H9 (cell line): ENCODE measurements around the gene GSC2. TPM values are rescaled to one million over a fixed set of nuclear protein-coding genes. Genes with fewer than 3 reads are reported as not detected.

ENCODE experiments used
- DNase-seq: peaks from one replicate; pipeline ENCODE4 v3.0.0-alpha.2; 2017
- H2AFZ ChIP-seq: one replicate; pipeline ENCODE4 v1.6.1; 2013; ENCODE audit warnings: mild to moderate bottlenecking, low read length, control low read depth, moderate library complexity
- H2AK5ac ChIP-seq: 2 replicates; pipeline ENCODE4 v1.6.1; 2013; ENCODE audit warnings: low read length, control low read depth, mixed read lengths; ENCODE audit not compliant: insufficient read length
- H2BK120ac ChIP-seq: one replicate; pipeline ENCODE4 v1.6.1; 2013; ENCODE audit warnings: low read depth, mild to moderate bottlenecking, low read length, control low read depth, inconsistent platforms; ENCODE audit not compliant: poor library complexity, severe bottlenecking
- H2BK12ac ChIP-seq: 2 replicates; pipeline ENCODE4 v1.6.1; 2013; ENCODE audit warnings: low read length, control low read depth, mixed read lengths, low read depth; ENCODE audit not compliant: insufficient read length
- H2BK15ac ChIP-seq: 2 replicates; pipeline ENCODE4 v1.6.1; 2013; ENCODE audit warnings: low read depth, low read length, control low read depth
- H2BK20ac ChIP-seq: one replicate; pipeline ENCODE4 v1.6.1; 2013; ENCODE audit warnings: low read depth, mild to moderate bottlenecking, low read length, control low read depth, inconsistent platforms; ENCODE audit not compliant: poor library complexity, severe bottlenecking
- H2BK5ac ChIP-seq: 2 replicates; pipeline ENCODE4 v1.6.1; 2013; ENCODE audit warnings: low read length, control low read depth, mixed read lengths; ENCODE audit not compliant: insufficient read length
- H3K14ac ChIP-seq: 2 replicates; pipeline ENCODE4 v1.6.1; 2013; ENCODE audit warnings: low read length, control low read depth; ENCODE audit not compliant: insufficient read depth
- H3K18ac ChIP-seq: 2 replicates; pipeline ENCODE4 v1.6.1; 2013; ENCODE audit warnings: low read depth, mild to moderate bottlenecking, mixed read lengths, low read length, control low read depth; ENCODE audit not compliant: insufficient read length
- H3K23ac ChIP-seq: 2 replicates; pipeline ENCODE4 v1.6.1; 2013; ENCODE audit warnings: low read length, control low read depth, mixed read lengths, low read depth; ENCODE audit not compliant: insufficient read length
- H3K23me2 ChIP-seq: 2 replicates; pipeline ENCODE4 v1.6.1; 2013; ENCODE audit warnings: low read depth, mild to moderate bottlenecking, mixed read lengths, low read length, control low read depth; ENCODE audit not compliant: insufficient read length, poor library complexity, severe bottlenecking
- H3K27ac ChIP-seq: 2 replicates; pipeline ENCODE4 v1.5.1; 2013; ENCODE audit warnings: low read length, control low read depth, mixed read lengths, low read depth; ENCODE audit not compliant: insufficient read length
- H3K27me3 ChIP-seq: 2 replicates; pipeline ENCODE4 v1.6.1; 2013; ENCODE audit warnings: low read length, control low read depth, inconsistent platforms; ENCODE audit not compliant: insufficient read depth
- H3K4ac ChIP-seq: 2 replicates; pipeline ENCODE4 v1.6.1; 2013; ENCODE audit warnings: low read depth, mild to moderate bottlenecking, control low read depth, inconsistent platforms, low read length, moderate library complexity
- H3K4me1 ChIP-seq: 2 replicates; pipeline ENCODE4 v1.6.1; 2013; ENCODE audit warnings: low read length, control low read depth, inconsistent platforms; ENCODE audit not compliant: insufficient read depth
- H3K4me2 ChIP-seq: 2 replicates; pipeline ENCODE4 v1.6.1; 2013; ENCODE audit warnings: low read length, control low read depth, mixed read lengths; ENCODE audit not compliant: insufficient read length, insufficient read depth
- H3K56ac ChIP-seq: 2 replicates; pipeline ENCODE4 v1.6.1; 2013; ENCODE audit warnings: low read depth, mild to moderate bottlenecking, mixed read lengths, low read length, control low read depth; ENCODE audit not compliant: insufficient read length
- H3K79me1 ChIP-seq: 2 replicates; pipeline ENCODE4 v1.6.1; 2013; ENCODE audit warnings: low read depth, mild to moderate bottlenecking, moderate library complexity, low read length, control low read depth, inconsistent platforms; ENCODE audit not compliant: insufficient read depth, poor library complexity, severe bottlenecking
- H3K79me2 ChIP-seq: 2 replicates; pipeline ENCODE4 v1.6.1; 2013; ENCODE audit warnings: low read length, control low read depth, inconsistent platforms; ENCODE audit not compliant: insufficient read depth
- H3K9ac ChIP-seq: 2 replicates; pipeline ENCODE4 v1.6.1; 2013; ENCODE audit warnings: low read length, control low read depth, mixed read lengths; ENCODE audit not compliant: insufficient read length; ENCODE audit errors: extremely low read depth
- H3K9me3 ChIP-seq: one replicate; pipeline ENCODE4 v1.6.1; 2013; ENCODE audit warnings: low read depth, low read length, inconsistent platforms; ENCODE audit not compliant: control insufficient read depth
- H3T11ph ChIP-seq: one replicate; pipeline ENCODE4 v1.6.1; 2013; ENCODE audit warnings: mild to moderate bottlenecking, low read length, control low read depth, inconsistent platforms
- H4K20me1 ChIP-seq: one replicate; pipeline ENCODE4 v1.6.1; 2013; ENCODE audit not compliant: control insufficient read depth, insufficient read length, insufficient read depth
- H4K5ac ChIP-seq: 2 replicates; pipeline ENCODE4 v1.6.1; 2013; ENCODE audit warnings: low read depth, mild to moderate bottlenecking, mixed read lengths, low read length, control low read depth; ENCODE audit not compliant: insufficient read length
- H4K8ac ChIP-seq: replicated peaks from 2 replicates; pipeline ENCODE4 v1.6.1; 2013; ENCODE audit warnings: low read length, control low read depth, mixed read lengths, low read depth; ENCODE audit not compliant: insufficient read length
- H4K91ac ChIP-seq: 2 replicates; pipeline ENCODE4 v1.6.1; 2013; ENCODE audit warnings: low read depth, mild to moderate bottlenecking, moderate library complexity, mixed read lengths, low read length, control low read depth; ENCODE audit not compliant: insufficient read length
- H3K27ac Mint-ChIP-seq, 3 experiments: 2 replicates in 2 of 3; 3 replicates in 1 of 3; pipeline ENCODE4 v1.8.0; 2020 to 2021; ENCODE audit warnings: mixed read lengths in 3 of 3, mild to moderate bottlenecking in 1 of 3, moderate library complexity in 1 of 3
- H3K27me3 Mint-ChIP-seq: 2 replicates; pipeline ENCODE4 v1.8.0; 2021; ENCODE audit warnings: low read depth, mild to moderate bottlenecking, moderate library complexity, mixed read lengths
- H3K36me3 Mint-ChIP-seq, 3 experiments: 2 replicates in 2 of 3; 3 replicates in 1 of 3; pipeline ENCODE4 v1.8.0; 2020 to 2021; ENCODE audit warnings: low read depth in 3 of 3, mixed read lengths in 3 of 3; ENCODE audit not compliant: insufficient read depth in 1 of 3
- H3K4me1 Mint-ChIP-seq, 2 experiments: 2 replicates each; pipeline ENCODE4 v1.8.0; 2020; ENCODE audit warnings: mixed read lengths in 2 of 2
- H3K4me3 Mint-ChIP-seq, 2 experiments: 2 replicates in 1 of 2; 3 replicates in 1 of 2; pipeline ENCODE4 v1.8.0; 2020 to 2021; ENCODE audit warnings: mild to moderate bottlenecking in 2 of 2, mixed read lengths in 2 of 2, moderate library complexity in 1 of 2
- H3K9me3 Mint-ChIP-seq, 2 experiments: 2 replicates in 1 of 2; 3 replicates in 1 of 2; pipeline ENCODE4 v1.8.0; 2020; ENCODE audit warnings: mild to moderate bottlenecking in 2 of 2, mixed read lengths in 2 of 2, moderate library complexity in 1 of 2
- WGBS: extraction: QIAGEN DNeasy Blood & Tissue Kit; methylation state at CpG from one replicate; pipeline ENCODE4 v1.1.7; 2013; ENCODE audit warnings: missing lambda C conversion rate, low lambda C conversion rate, mixed read lengths; ENCODE audit not compliant: insufficient read length; ENCODE audit errors: extremely low coverage; 5-methylcytosine and 5-hydroxymethylcytosine counted together
- total RNA-seq: library from RNA; stranded (reverse); gene quantifications from 2 replicates; pipeline ENCODE4 v1.2.1, GENCODE V29; 2021
- TF ChIP-seq, protein P1 (sequence below): fragments of 200-600 bp; sonication (generic); conservative IDR thresholded peaks from 3 replicates; pipeline ENCODE4 v1.8.0; 2021; ENCODE audit warnings: antibody characterized with exemption, mild to moderate bottlenecking

The GSC2 gene
- total RNA-seq, 1 experiment from 2014 or later = 0.22 TPM

DNA sequence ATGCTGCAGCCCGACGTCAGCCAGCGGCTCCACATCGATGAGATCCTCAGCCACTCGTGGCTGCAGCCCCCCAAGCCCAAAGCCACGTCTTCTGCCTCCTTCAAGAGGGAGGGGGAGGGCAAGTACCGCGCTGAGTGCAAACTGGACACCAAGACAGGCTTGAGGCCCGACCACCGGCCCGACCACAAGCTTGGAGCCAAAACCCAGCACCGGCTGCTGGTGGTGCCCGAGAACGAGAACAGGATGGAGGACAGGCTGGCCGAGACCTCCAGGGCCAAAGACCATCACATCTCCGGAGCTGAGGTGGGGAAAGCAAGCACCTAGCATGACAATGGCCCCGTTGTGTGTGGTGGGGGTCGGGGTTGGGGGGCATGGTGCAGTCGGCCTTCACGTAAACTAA is 17.9 kb downstream of the GSC2 start:
- Histone ChIP-seq H4K8ac (no peak overlapping the region), H3K4me2 (no peak overlapping the region), H2AK5ac (no peak overlapping the region), H3K79me2 (no peaks in the 10 kb centered on the region), H3K79me1 (no peaks in the 10 kb centered on the region), H2BK12ac (no peak overlapping the region), H3K23ac (no peak overlapping the region), H3K9ac (no peak overlapping the region), H3K27ac (no peak overlapping the region), H2AFZ (no peak overlapping the region), H3K14ac (no peak overlapping the region), H4K5ac (no peak overlapping the region), H2BK20ac (no peak overlapping the region), H3K9me3 (no peaks in the 10 kb centered on the region), H3K4ac (no peak overlapping the region), H3K18ac (no peak overlapping the region), H3K27me3 (no peaks in the 10 kb centered on the region), H2BK120ac (no peak overlapping the region), H3T11ph (no peak overlapping the region), H4K20me1 (no peaks in the 10 kb centered on the region), H2BK15ac (no peak overlapping the region), H2BK5ac (no peak overlapping the region), H3K23me2 (no peaks in the 10 kb centered on the region), H3K4me1 (no peaks in the 10 kb centered on the region), H4K91ac (no peak overlapping the region), H3K56ac (no peak overlapping the region)
- H3K4me1 Mint-ChIP-seq = no peaks in the 10 kb centered on the region; a peak in 1 of 4 replicates
- TF ChIP-seq, protein P1, sequence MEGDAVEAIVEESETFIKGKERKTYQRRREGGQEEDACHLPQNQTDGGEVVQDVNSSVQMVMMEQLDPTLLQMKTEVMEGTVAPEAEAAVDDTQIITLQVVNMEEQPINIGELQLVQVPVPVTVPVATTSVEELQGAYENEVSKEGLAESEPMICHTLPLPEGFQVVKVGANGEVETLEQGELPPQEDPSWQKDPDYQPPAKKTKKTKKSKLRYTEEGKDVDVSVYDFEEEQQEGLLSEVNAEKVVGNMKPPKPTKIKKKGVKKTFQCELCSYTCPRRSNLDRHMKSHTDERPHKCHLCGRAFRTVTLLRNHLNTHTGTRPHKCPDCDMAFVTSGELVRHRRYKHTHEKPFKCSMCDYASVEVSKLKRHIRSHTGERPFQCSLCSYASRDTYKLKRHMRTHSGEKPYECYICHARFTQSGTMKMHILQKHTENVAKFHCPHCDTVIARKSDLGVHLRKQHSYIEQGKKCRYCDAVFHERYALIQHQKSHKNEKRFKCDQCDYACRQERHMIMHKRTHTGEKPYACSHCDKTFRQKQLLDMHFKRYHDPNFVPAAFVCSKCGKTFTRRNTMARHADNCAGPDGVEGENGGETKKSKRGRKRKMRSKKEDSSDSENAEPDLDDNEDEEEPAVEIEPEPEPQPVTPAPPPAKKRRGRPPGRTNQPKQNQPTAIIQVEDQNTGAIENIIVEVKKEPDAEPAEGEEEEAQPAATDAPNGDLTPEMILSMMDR = no peak
- H3K4me3 Mint-ChIP-seq = no peak overlapping the region
- no peak for DNase-seq
- no peaks in the 10 kb centered on the region; the same call in 1 of the 2 replicates for H3K27me3 Mint-ChIP-seq
- WGBS = no CpG with 5 or more reads among the region's 20 CpGs
- H3K36me3 Mint-ChIP-seq = peaks cover 15 to 52% (median 33%) of the 10 kb centered on the region in 3 experiments
- no peaks in the 10 kb centered on the region for H3K9me3 Mint-ChIP-seq
- H3K27ac Mint-ChIP-seq = no peak overlapping the region
